ENCODE results near the gene CENPB. TPM values are rescaled to one million over a fixed set of nuclear protein-coding genes. Genes with fewer than 3 reads are reported as not detected.

The CENPB gene
- total and polyA plus RNA-seq, 2 of the 4 experiments (the other 2 are of a cell fraction), result 45.7 to 59.1 TPM

DNA sequence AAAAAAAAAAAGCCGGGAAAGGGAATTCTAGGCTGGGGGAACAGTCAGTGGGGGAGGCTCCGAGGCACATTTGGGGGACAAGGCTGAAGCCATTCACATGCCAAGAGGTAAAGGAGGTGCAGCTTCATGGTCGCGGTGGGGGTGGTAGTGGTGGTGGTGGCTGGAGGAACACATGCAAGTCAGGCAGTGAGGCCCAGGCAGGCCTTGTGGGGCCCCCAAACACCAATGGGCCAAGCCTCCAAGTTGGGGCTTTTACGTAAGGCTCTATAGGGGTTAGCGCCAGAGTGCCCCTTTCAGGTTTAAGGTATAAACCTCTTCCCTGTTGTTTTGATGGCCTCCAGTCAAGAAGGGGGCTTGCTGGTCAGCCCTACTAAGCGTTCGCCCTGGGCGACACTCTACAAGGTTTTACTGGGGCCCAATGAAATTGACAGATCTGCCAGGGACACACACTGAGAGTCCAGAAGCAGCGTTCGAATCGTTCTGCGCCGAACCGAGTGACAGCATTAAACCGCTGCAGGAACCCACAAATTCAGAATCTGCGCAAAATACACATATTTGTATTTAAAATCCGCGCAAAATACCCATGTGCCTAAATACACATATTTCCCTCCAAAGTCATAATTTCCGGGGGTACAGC, 33.0 kb upstream of the CENPB start (continued):
- TF ChIP-seq NFE2L2 (IDR thresholded peaks at IDR 0.05; ENCODE audit: low read depth, low read length) (no peak), CHD1 (IDR thresholded peaks at IDR 0.05; ENCODE audit: low read depth, low read length) (no peak)

Data from IMR-90 (cell line).